WERI-Rb-1 (cell line): ENCODE data around the gene SYS1.

Experiments
- DNase-seq: peaks from one replicate; pipeline ENCODE4 v3.0.0-alpha.2; 2020
- H3K27ac ChIP-seq: fragments of 250-450 bp; sonication (Bioruptor Pico); 2 replicates; pipeline ENCODE4 v1.5.1; 2020; ENCODE audit warnings: mild to moderate bottlenecking, moderate library complexity
- H3K27me3 ChIP-seq: fragments of 250-450 bp; sonication (Bioruptor Pico); 2 replicates; pipeline ENCODE4 v1.5.1; 2021; ENCODE audit warnings: mild to moderate bottlenecking, low read depth, moderate library complexity; ENCODE audit not compliant: insufficient read depth, severe bottlenecking
- H3K36me3 ChIP-seq: fragments of 250-450 bp; sonication (Bioruptor Pico); 2 replicates; pipeline ENCODE4 v1.5.1; 2020; ENCODE audit warnings: mild to moderate bottlenecking, moderate library complexity
- H3K4me3 ChIP-seq: 2 replicates; pipeline ENCODE4 v1.5.1; 2011; ENCODE audit warnings: low read depth, mild to moderate bottlenecking, control low read depth, low read length
- H3K9me3 ChIP-seq: fragments of 250-450 bp; sonication (Bioruptor Pico); 2 replicates; pipeline ENCODE4 v1.5.1; 2021; ENCODE audit warnings: mild to moderate bottlenecking, moderate library complexity; ENCODE audit not compliant: severe bottlenecking
- TF ChIP-seq, protein P1 (sequence below): IDR thresholded peaks from 2 replicates; pipeline ENCODE4 v1.5.1; 2011; ENCODE audit warnings: low read depth, mild to moderate bottlenecking, control low read depth, inconsistent platforms, low read length

SYS1 gene

DNA sequence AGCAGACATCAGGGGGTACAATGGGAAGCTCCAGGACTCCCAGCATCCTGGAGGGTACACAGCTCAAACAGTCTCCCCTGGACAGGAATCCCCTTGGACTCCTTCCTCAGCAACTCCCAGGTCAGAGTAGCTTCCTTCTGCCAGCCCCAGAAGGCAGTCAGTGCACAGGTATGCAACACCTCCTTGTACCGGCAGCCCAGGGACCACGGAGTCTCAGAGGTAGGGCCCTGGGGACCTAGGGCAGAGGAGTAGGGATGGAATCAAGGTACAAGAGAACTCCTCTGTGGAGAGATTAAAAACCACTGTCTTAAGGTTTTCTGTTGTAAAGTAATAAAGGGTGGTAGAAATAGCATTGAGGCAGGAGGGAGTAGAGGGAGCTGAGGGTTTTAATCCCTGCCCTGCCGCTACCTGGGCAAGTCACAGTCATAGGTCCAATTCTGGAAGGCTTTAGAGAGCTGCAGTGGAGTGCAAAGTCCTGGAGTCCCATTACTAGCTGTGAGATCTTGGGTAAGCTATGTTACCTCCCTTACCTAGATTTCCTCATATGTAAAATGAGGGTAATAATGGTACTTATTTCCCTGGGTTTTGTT is 7.7 kb downstream of the SYS1 start:
- H3K36me3 ChIP-seq = peaks cover 37% of the 10 kb centered on the region
- H3K4me3 ChIP-seq = no peak overlapping the region
- TF ChIP-seq, protein P1, sequence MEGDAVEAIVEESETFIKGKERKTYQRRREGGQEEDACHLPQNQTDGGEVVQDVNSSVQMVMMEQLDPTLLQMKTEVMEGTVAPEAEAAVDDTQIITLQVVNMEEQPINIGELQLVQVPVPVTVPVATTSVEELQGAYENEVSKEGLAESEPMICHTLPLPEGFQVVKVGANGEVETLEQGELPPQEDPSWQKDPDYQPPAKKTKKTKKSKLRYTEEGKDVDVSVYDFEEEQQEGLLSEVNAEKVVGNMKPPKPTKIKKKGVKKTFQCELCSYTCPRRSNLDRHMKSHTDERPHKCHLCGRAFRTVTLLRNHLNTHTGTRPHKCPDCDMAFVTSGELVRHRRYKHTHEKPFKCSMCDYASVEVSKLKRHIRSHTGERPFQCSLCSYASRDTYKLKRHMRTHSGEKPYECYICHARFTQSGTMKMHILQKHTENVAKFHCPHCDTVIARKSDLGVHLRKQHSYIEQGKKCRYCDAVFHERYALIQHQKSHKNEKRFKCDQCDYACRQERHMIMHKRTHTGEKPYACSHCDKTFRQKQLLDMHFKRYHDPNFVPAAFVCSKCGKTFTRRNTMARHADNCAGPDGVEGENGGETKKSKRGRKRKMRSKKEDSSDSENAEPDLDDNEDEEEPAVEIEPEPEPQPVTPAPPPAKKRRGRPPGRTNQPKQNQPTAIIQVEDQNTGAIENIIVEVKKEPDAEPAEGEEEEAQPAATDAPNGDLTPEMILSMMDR = no peak
- H3K27me3 ChIP-seq = no peaks in the 10 kb centered on the region
- H3K27ac ChIP-seq = no peak overlapping the region
- DNase-seq = no peak
- H3K9me3 ChIP-seq = no peaks in the 10 kb centered on the region

DNA sequence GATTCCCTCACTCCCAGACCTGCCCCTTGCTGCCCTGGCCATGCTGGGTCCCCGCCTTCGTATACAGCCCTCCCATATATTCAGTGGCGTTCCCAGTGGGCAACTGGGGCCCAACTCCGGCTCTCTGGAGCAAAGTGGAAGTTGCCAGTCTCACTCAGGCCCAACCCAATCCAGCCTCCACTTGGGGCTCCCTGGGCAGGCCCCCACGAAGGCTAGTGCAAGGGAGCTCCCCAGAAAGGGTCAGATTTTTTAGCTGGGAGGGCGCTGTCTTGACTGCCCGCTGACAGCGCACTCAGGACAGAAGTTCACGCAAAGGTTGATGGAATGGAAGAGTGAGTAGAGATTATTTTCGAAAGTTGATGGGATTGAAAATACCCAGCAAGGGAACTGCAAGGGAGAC is 9.3 kb downstream of the SYS1 start:
- Histone ChIP-seq H3K9me3 (no peaks in the 10 kb centered on the region), H3K27ac (no peak overlapping the region), H3K4me3 (no peak overlapping the region), H3K36me3 (peaks cover 23% of the 10 kb centered on the region), H3K27me3 (no peaks in the 10 kb centered on the region)
- DNase-seq = no peak
- TF ChIP-seq, protein P1 = no peak

DNA sequence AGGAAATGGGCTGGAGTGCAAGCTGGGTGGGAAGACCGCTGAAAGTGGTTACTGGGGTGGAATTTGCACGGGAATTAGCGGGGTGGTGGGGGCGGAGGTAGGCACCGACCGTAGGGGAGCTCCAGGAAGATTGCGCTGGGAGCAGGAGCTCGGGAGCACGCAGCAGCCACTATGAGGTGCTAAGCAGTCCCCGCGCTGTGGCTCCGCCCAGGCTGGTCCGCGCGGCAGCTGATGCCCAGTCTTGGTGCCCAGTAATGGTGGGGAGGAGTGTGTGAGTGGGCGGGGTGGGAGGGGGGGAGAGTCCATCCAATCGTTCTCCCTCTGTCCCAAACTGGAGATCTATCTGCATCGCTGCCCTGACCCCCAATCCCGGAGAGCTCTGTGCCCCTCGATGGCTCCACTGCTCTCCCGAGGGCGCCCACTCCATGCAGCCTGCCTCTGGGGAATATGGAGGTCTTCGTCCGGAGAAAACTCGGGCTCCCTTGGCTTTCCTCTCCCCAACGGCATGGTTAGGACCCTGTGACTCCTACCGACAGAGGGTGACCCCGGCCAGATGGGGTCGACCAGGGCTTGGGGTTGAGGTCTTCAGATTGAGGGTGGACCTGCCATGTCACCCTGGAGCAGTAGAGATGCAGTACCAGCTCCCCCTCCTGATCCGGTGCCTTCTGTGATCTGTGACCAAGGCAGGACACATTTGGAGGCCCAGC is 9.8 kb downstream of the SYS1 start:
- Histone ChIP-seq H3K36me3 (peaks cover 17% of the 10 kb centered on the region), H3K27me3 (no peaks in the 10 kb centered on the region), H3K4me3 (no peak overlapping the region), H3K27ac (no peak overlapping the region), H3K9me3 (no peaks in the 10 kb centered on the region)
- no peak for DNase-seq
- TF ChIP-seq, protein P1 = no peak

DNA sequence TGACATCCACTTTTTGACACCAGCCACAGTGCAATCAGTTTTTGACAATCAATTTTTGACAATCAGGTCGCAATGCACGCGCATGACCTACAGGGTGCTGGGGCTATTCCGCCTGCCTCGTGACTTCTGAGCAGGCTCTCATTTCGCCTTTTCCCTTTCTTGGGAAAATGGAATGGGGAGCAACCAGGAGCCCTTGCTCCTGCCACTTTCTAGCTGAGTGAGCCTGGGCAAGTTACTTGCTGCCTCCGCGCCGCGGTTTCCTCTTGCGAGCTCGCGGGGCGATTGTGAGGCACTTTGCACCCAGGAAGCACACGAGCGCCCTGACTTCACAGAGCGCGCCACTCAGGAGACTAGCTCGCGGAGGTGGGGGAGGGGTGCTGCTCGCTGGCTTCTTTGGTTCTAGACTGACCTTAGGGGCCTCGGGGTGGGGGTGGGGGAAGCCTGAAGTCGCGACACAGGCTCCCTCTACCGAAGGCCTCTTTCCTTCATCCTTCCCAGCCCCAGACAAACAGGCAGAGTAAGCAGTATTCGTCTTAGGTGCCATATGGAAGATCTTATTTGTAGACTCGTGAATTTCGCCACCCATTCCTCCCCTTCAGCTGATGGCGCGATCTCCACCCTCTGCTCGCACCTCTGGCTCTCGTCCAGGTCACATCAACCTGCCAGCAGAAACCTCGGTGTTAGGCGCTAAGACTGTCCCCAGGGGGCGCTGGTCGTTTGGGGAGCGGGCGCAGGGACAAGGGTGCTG is 10.6 kb downstream of the SYS1 start:
- DNase-seq = peak; percentile 89

DNA sequence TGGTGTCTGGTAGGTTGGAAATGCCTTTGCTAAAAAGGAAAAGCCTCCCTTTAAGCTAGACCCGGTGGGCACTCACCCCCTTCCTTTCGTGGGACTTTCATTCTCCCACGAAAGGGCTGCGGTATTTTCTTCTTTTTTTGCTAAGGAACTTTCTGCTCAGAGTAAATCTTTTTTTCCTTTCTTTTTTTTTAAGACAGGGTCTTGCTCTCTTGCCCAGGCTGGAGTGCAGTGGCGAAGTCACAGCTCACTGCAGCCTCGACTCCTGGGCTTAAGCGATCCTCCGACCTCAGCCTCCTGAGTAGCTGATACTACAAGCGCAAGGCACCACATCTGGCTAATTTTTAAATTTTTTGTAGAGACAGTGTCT is 11.1 kb downstream of the SYS1 start:
- no peak overlapping the region for H3K4me3 ChIP-seq
- TF ChIP-seq, protein P1 = no peak
- H3K27me3 ChIP-seq = no peaks in the 10 kb centered on the region
- DNase-seq = no peak
- no peaks in the 10 kb centered on the region for H3K9me3 ChIP-seq
- H3K27ac ChIP-seq = no peak overlapping the region
- peaks cover 10% of the 10 kb centered on the region for H3K36me3 ChIP-seq

More for the DNA sequence above, 10.6 kb downstream of the SYS1 start:
- no peaks in the 10 kb centered on the region for H3K9me3 ChIP-seq
- H3K27ac ChIP-seq = no peak overlapping the region
- H3K36me3 ChIP-seq = peaks cover 12% of the 10 kb centered on the region
- TF ChIP-seq, protein P1 = peak; percentile 90
- H3K27me3 ChIP-seq = no peaks in the 10 kb centered on the region
- H3K4me3 ChIP-seq = no peak overlapping the region
